SJSA1 (cell line): ENCODE results near the gene SOX5. TPM values are rescaled to one million over a fixed set of nuclear protein-coding genes. Genes with fewer than 3 reads are reported as not detected.

Experiments
- DNase-seq, 2 experiments: peaks; one replicate each; pipeline ENCODE4 v3.0.0-alpha.2; 2015 to 2020; ENCODE audit warnings: low spot score in 2 of 2, low read depth in 1 of 2
- H3K27ac ChIP-seq: fragments of 250-450 bp; sonication (Bioruptor Pico); 2 replicates; pipeline ENCODE4 v1.5.1; 2020; ENCODE audit warnings: mild to moderate bottlenecking, moderate library complexity
- H3K27me3 ChIP-seq: fragments of 250-450 bp; sonication (Bioruptor Pico); replicated peaks from 2 replicates; pipeline ENCODE4 v1.5.1; 2020; ENCODE audit warnings: mild to moderate bottlenecking, moderate library complexity
- H3K36me3 ChIP-seq: fragments of 250-450 bp; sonication (Bioruptor Pico); 2 replicates; pipeline ENCODE4 v1.5.1; 2020; ENCODE audit warnings: mild to moderate bottlenecking
- H3K4me1 ChIP-seq: fragments of 250-450 bp; sonication (Bioruptor Pico); replicated peaks from 2 replicates; pipeline ENCODE4 v1.6.1; 2021; ENCODE audit warnings: mild to moderate bottlenecking
- H3K4me3 ChIP-seq: fragments of 250-450 bp; sonication (Bioruptor Pico); 2 replicates; pipeline ENCODE4 v1.5.1; 2020; ENCODE audit warnings: mild to moderate bottlenecking
- H3K9me3 ChIP-seq: fragments of 250-450 bp; sonication (Bioruptor Pico); replicated peaks from 2 replicates; pipeline ENCODE4 v1.5.1; 2020; ENCODE audit warnings: mild to moderate bottlenecking
- total RNA-seq: library from RNA; depleted of rRNA; stranded (reverse); fragments of >200 nt; shearing (Covaris generic); gene quantifications from 2 replicates; pipeline ENCODE4 v1.2.3, GENCODE V29; 2014

SOX5 gene
- total RNA-seq, 1 experiment from 2014 or later, result 5.0 TPM

DNA sequence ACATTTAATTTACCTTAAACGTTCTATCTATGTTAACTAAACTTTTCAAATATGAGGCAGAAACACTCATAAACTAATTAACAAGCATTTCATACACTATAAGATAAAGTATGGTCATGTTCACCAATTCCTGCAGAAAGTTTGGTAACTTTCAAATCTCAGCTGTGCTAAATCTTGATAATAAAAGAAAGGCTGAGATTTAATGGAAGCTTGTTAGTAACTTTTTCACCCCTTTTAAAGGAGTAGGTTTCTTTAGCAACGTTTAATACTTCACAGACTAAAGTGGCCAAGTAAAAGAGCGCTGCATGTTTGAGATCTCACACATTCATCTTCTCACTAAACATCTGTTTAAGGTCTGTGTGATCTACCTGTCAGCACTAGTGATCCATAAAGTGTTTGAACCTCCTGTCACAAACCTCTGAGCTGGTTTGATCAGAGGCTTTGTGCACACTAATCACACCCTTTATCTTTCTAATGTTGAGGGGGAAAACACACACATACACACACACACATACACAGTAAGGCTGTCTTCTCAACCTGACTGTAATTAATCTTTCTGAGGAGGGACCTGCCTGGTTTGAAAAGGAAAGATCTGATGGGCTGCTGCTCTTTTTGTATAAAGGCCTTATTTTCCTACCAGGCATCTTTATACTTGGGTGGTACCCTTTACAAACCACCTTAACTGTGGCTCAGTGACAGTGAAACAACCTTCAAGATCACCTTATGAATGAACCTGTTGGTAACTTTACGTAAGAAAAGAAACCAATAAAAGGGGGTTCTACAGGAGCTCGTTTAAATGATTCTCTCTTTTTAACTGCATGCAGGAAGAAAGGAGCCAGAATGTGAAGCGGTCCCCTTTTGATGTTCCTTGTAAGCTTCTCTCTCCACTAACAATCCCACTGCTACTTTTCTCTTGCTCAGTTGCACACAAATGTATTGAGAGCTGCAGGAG lies 244.2 kb downstream of the SOX5 start:
- no peaks in the 10 kb centered on the region for H3K36me3 ChIP-seq
- no peak overlapping the region for H3K27ac ChIP-seq
- H3K9me3 ChIP-seq, result no peaks in the 10 kb centered on the region
- H3K4me3 ChIP-seq, result no peak overlapping the region
- no peaks in the 10 kb centered on the region for H3K4me1 ChIP-seq
- no peaks in the 10 kb centered on the region for H3K27me3 ChIP-seq
- no peak for DNase-seq

DNA sequence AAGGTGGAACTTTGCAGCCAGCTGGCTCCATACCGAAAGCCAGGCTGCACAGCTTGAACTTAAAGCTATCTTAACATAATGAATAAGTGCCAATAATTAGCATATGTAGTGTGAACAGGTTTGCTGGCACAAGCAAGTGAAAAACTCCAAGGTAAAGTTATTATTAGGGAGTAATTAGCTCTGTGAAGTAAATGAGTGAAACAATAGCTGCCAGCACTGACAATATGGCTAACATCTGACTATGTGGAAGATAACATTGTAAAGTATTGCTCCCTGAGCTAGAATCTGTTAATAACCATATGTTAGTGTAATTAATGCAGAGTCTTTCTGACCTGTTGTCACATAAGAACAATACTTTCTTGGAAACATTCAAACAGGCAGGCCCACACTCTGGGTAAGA lies 246.4 kb downstream of the SOX5 start:
- no peaks in the 10 kb centered on the region for H3K36me3 ChIP-seq
- no peak for DNase-seq
- no peak overlapping the region for H3K27ac ChIP-seq
- H3K9me3 ChIP-seq, result no peaks in the 10 kb centered on the region
- H3K4me3 ChIP-seq, result no peak overlapping the region
- no peaks in the 10 kb centered on the region for H3K4me1 ChIP-seq
- no peaks in the 10 kb centered on the region for H3K27me3 ChIP-seq

DNA sequence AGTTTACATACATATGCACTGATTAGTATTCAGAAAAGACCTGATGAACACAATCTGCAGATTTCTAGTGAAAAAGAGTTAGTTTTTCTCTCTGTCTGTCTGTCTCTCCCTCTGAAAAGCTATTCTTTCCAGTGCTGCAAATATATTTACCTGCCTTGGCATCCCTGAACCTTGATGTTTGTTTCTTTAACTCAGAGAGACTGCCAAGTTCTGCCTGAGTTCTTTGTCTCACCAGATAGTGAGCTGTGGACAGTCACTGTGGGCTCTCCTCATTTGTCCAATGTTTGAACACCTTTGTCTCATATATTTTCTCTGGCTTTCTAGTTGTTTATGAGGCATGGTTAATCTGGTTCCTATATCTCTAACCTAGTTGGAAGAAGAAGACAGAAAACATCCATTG lies 250.4 kb downstream of the SOX5 start:
- no peak for DNase-seq
- H3K27me3 ChIP-seq, result no peaks in the 10 kb centered on the region
- H3K4me3 ChIP-seq, result no peak overlapping the region
- H3K36me3 ChIP-seq, result no peaks in the 10 kb centered on the region
- no peaks in the 10 kb centered on the region for H3K9me3 ChIP-seq
- no peaks in the 10 kb centered on the region for H3K4me1 ChIP-seq
- H3K27ac ChIP-seq, result no peak overlapping the region

DNA sequence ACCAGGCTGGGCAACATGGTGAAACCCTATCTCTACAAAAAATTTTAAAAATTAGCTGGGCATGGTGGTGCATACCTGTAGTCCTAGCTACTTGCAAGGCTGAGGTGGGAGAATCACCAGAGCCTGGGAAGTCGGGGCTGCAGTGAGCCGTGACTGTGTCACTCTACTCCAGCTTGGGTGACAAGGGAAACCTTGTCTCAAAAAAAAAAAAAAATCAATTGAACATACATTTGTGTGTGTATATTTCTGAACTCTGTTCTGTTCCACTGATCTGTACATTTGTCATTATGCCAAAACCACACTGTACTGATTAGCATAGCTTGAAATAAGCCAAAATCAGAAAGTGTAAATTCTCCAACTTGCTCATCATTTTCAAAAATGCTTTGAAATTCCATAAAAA lies 254.6 kb downstream of the SOX5 start:
- Histone ChIP-seq H3K36me3 (no peaks in the 10 kb centered on the region), H3K9me3 (no peaks in the 10 kb centered on the region), H3K4me1 (no peaks in the 10 kb centered on the region), H3K27me3 (no peaks in the 10 kb centered on the region), H3K4me3 (no peak overlapping the region), H3K27ac (no peak overlapping the region)
- no peak for DNase-seq

DNA sequence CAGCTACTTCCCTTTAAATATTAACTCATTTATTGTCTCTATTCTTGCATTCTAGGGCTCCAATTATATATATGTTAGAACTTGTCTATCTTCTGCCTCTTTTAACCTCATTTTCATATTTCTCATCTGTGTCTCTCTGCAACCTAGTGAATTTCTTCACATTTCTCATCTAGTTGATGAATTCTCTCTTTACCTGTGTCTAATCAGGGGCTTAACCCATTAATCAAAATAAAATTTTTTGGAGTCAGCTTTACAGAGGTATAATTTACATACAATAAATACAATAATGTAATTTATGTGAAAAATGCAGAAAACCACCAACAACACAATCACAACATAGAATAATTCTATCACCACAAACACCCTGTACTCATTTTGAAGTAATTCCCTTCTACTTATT lies 255.2 kb downstream of the SOX5 start:
- H3K27ac ChIP-seq, result no peak overlapping the region
- H3K36me3 ChIP-seq, result no peaks in the 10 kb centered on the region
- no peak overlapping the region for H3K4me3 ChIP-seq
- no peaks in the 10 kb centered on the region for H3K9me3 ChIP-seq
- H3K4me1 ChIP-seq, result no peaks in the 10 kb centered on the region
- no peak for DNase-seq
- no peaks in the 10 kb centered on the region for H3K27me3 ChIP-seq

DNA sequence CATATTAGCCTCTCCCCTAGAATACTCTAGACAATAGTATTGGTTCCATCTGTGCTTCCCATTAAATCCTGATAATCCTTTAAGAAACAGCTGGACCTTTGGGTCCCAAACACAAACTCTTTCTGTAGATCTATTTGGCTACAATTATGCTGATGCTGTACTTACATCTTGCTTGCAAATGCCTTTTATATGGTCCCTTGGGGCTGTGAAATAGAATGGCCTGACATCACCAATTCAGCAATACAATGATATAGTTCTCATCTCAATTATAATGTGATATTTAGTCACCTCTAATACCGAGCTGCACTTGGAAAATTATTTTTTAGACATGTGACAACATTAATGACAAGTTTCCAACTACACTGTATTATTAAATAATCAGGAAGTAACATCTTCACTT lies 261.5 kb downstream of the SOX5 start:
- Histone ChIP-seq H3K27me3 (no peaks in the 10 kb centered on the region), H3K4me3 (no peak overlapping the region), H3K9me3 (no peaks in the 10 kb centered on the region), H3K36me3 (no peaks in the 10 kb centered on the region), H3K27ac (no peak overlapping the region), H3K4me1 (no peaks in the 10 kb centered on the region)
- DNase-seq, result no peak

DNA sequence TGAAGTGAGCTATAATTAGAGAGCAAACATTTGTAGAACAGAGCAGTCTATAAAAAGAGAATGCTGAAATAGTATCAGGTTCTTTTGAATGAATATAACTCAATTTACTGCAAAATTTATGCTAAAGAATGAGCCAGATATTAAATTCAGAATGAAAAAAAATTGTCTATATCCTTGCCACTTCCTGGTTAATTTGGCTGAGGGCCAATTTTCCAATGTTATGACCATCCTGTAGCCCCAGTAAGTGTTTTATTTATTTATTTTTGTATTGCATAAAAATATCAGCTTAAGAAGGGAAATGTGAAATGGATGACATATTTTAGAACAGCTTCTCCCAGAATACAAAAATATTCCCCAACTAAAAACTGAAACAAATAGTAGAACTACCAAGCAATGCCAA lies 263.4 kb downstream of the SOX5 start:
- no peak overlapping the region for H3K27ac ChIP-seq
- H3K36me3 ChIP-seq, result no peaks in the 10 kb centered on the region
- no peaks in the 10 kb centered on the region for H3K9me3 ChIP-seq
- DNase-seq, result no peak
- H3K27me3 ChIP-seq, result no peaks in the 10 kb centered on the region
- H3K4me3 ChIP-seq, result no peak overlapping the region
- H3K4me1 ChIP-seq, result no peaks in the 10 kb centered on the region

DNA sequence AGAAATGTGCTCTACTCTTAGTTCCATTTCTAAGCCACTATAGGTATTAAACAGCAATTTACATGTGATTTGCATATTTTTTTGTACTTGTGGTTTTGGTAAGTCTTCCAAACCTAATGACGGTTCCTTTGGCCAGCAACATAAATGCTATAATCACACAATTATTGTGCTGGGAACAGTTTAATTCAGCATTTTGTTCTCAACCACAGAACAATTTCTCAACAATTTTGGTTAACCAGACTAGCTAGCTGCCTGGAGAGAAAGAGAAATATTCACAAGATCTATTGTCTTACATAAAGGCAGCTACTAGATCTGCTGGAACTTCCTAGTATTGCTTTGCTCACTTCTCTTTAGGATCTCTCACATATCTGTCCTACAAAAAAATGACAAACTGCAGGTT lies 265.3 kb downstream of the SOX5 start:
- Histone ChIP-seq H3K27ac (no peak overlapping the region), H3K36me3 (no peaks in the 10 kb centered on the region), H3K4me3 (no peak overlapping the region), H3K4me1 (no peaks in the 10 kb centered on the region), H3K9me3 (no peaks in the 10 kb centered on the region), H3K27me3 (no peaks in the 10 kb centered on the region)
- DNase-seq, result no peak

DNA sequence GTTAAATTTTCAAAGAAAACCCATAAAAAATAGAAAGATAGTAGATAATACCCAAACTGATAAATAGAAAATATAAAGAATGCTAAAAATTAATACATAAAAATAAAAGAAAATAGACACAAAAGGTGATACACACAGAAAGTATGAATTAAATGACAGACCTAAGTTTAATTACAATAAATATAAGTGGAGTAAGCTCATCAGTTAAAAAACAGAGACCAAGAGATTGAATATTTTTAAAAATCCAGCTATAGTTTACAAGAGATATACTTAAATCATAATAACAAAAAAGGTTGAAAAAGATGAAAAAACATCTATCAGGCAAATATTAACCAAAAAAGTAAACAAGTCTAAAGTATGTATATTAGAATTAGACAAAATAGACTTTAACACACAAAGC lies 268.2 kb downstream of the SOX5 start:
- Histone ChIP-seq H3K36me3 (no peaks in the 10 kb centered on the region), H3K4me1 (no peaks in the 10 kb centered on the region), H3K9me3 (no peaks in the 10 kb centered on the region), H3K27me3 (no peaks in the 10 kb centered on the region), H3K27ac (no peak overlapping the region), H3K4me3 (no peak overlapping the region)
- no peak for DNase-seq

DNA sequence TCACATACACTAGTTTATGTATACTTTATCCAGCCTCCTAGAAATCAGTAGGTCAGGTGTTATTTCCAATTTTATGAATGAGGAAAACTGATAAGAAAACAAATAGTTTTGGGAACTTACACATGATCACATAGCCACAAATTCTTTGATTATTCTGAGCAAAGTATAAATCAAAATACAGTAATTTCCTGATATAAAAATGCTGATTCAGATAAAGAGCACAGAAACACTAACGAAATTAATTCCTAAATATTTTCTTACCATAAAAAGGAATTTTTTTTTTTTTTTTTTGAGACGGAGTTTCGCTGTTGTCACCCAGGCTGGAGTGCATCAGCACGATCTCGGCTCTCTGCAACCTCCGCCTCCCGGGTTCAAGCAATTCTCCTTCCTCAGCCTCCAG lies 275.4 kb downstream of the SOX5 start:
- no peak overlapping the region for H3K4me3 ChIP-seq
- no peak for DNase-seq
- no peaks in the 10 kb centered on the region for H3K9me3 ChIP-seq
- no peaks in the 10 kb centered on the region for H3K4me1 ChIP-seq
- no peaks in the 10 kb centered on the region for H3K36me3 ChIP-seq
- no peaks in the 10 kb centered on the region for H3K27me3 ChIP-seq
- H3K27ac ChIP-seq, result no peak overlapping the region

DNA sequence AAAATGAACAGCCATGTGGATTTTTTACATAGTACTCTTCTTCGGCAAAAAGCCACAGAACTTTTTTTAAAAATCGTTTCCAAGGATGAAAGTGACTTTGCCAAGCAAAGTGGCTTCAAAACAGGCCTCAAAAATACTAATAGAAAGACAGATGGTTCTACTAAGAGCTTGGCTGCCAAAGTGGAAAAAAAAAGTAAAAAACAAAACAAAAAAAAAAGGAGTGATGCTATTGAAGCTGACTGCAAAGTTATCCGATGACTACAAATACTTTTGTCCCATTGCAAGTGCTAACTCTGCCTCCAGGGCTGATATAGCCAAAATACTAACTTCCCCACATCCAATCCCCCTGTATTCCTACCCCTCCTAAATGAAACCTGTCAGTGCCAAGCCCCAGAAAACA lies 277.6 kb downstream of the SOX5 start:
- no peaks in the 10 kb centered on the region for H3K36me3 ChIP-seq
- no peaks in the 10 kb centered on the region for H3K9me3 ChIP-seq
- H3K4me1 ChIP-seq, result no peaks in the 10 kb centered on the region
- H3K4me3 ChIP-seq, result no peak overlapping the region
- no peaks in the 10 kb centered on the region for H3K27me3 ChIP-seq
- no peak for DNase-seq
- H3K27ac ChIP-seq, result no peak overlapping the region

DNA sequence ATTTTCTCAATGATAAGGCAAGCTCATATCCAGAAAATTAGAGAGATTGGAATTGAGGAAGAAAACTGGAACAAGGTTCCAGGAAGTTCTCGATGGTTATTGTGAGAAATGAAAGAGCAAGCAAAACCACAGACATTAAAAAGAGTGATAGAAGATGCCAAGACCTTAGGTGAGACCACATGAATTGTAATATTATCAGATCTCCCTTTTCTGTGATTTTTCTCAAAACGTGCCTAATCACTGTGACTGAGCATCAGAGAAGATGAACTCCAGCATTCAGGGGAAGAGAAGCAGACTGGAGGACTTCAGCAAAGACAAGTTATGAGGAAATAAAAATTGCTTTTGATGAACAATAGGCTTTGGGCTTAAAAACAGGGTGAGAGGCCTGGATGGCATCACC lies 278.8 kb downstream of the SOX5 start:
- H3K4me1 ChIP-seq, result no peaks in the 10 kb centered on the region
- no peaks in the 10 kb centered on the region for H3K27me3 ChIP-seq
- no peaks in the 10 kb centered on the region for H3K36me3 ChIP-seq
- H3K9me3 ChIP-seq, result no peaks in the 10 kb centered on the region
- H3K4me3 ChIP-seq, result no peak overlapping the region
- no peak overlapping the region for H3K27ac ChIP-seq
- DNase-seq, result no peak

DNA sequence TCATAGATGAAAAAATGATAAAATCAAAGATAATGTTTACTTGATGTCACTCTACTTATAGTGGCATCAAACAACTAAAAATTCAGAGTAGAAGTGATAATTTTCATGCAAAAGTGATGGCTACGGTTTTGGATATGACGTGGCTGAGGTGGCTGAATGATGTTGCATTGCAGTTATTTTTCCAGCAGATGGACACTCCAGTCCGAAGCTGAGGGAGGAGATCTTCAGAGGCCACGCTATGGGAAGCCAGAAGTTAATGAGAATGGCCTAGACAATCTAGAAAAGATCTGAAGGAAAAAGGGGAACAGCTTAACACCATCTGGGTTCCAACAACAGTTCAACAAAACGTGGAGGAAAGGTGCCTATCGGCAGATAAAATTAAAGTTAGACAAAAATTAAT lies 279.8 kb downstream of the SOX5 start:
- Histone ChIP-seq H3K36me3 (no peaks in the 10 kb centered on the region), H3K4me3 (no peak overlapping the region), H3K27me3 (no peaks in the 10 kb centered on the region), H3K9me3 (no peaks in the 10 kb centered on the region), H3K27ac (no peak overlapping the region), H3K4me1 (no peaks in the 10 kb centered on the region)
- DNase-seq, result no peak

DNA sequence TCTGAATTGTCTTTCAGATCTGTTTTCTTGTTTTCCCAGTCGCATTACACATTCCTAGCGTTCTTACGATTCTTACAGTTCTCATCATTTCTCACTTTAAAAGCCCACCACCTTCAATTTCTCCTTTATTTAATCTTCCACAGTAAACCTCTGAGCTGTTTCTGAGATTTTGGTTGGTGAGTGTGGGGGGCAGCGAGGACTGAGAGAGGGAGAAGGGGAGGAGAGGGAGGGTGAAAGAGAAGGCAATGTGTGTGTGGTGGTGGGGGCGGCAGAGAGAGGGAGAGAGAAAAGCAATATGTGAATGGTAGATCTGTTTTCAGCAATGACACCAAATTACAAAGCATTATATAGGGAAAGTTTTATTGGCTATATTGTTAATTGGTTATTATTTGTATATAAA lies 282.6 kb downstream of the SOX5 start:
- no peaks in the 10 kb centered on the region for H3K9me3 ChIP-seq
- H3K4me1 ChIP-seq, result no peaks in the 10 kb centered on the region
- no peak overlapping the region for H3K4me3 ChIP-seq
- DNase-seq, result no peak
- no peaks in the 10 kb centered on the region for H3K36me3 ChIP-seq
- no peak overlapping the region for H3K27ac ChIP-seq
- no peaks in the 10 kb centered on the region for H3K27me3 ChIP-seq

DNA sequence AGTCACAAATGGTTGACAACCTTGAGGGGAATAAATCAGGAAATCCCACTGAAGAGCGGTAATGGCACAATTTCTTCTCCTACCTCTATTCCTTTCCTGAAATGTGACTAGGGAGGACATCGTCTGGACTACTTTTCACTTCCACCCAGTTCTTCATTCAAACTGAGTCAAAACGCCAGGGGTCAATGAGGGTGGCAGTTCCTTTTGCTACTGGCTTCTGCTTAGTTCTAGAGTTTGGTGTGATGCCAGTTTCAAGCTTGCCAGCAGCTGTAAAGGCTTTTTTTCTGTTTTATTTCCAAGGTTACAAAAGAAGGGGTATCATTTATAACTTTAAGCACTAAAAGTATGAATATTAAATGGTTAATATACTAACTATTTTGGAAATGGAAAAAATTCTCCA lies 286.5 kb downstream of the SOX5 start:
- H3K36me3 ChIP-seq, result no peaks in the 10 kb centered on the region
- no peak for DNase-seq
- H3K27me3 ChIP-seq, result no peaks in the 10 kb centered on the region
- H3K27ac ChIP-seq, result no peak overlapping the region
- no peak overlapping the region for H3K4me3 ChIP-seq
- no peaks in the 10 kb centered on the region for H3K9me3 ChIP-seq
- no peaks in the 10 kb centered on the region for H3K4me1 ChIP-seq
